Astrocyte of the spinal cord (primary cell): ENCODE results near the gene PTPRN2.

Source experiments
- DNase-seq: peaks from one replicate; pipeline ENCODE4 v3.0.0; 2011; ENCODE audit warnings: low read depth, low spot score
- H3K4me3 ChIP-seq: 2 replicates; pipeline ENCODE4 v1.5.1; 2011; ENCODE audit warnings: low read depth, mild to moderate bottlenecking, low read length, moderate library complexity
- in situ Hi-C: cut with HindIII; loops from 2 replicates; pipeline ENCODE4 v1.10.0; 2017; ENCODE audit warnings: low sequenced_read_pairs
- TF ChIP-seq, protein P1 (sequence below): IDR thresholded peaks from 2 replicates; pipeline ENCODE4 v1.5.1; 2012; ENCODE audit warnings: low read depth, mild to moderate bottlenecking, low read length, inconsistent platforms

The PTPRN2 gene

DNA sequence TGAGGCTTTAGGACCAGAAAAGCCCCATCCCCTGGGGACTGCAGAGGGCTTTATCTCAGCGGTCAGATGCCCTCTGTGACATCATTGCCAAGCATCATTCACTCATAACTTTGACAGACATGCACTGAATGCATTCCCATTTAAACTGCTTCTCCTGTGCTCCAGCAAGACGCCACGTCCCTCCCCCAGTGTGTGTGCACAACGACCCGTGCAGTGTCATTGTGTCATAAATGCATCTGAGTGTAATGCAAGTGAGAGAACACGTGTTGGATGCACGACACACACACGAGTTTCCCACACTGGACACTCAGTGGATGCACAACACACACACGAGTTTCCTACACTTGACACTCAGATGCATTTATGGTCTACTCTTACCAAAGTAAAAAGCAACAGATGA, 337.9 kb downstream of the PTPRN2 start:
- TF ChIP-seq, protein P1, sequence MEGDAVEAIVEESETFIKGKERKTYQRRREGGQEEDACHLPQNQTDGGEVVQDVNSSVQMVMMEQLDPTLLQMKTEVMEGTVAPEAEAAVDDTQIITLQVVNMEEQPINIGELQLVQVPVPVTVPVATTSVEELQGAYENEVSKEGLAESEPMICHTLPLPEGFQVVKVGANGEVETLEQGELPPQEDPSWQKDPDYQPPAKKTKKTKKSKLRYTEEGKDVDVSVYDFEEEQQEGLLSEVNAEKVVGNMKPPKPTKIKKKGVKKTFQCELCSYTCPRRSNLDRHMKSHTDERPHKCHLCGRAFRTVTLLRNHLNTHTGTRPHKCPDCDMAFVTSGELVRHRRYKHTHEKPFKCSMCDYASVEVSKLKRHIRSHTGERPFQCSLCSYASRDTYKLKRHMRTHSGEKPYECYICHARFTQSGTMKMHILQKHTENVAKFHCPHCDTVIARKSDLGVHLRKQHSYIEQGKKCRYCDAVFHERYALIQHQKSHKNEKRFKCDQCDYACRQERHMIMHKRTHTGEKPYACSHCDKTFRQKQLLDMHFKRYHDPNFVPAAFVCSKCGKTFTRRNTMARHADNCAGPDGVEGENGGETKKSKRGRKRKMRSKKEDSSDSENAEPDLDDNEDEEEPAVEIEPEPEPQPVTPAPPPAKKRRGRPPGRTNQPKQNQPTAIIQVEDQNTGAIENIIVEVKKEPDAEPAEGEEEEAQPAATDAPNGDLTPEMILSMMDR: no peak
- no peak overlapping the region for H3K4me3 ChIP-seq
- in situ Hi-C loops: no loop called here
- no peak for DNase-seq

GRCh38 chr7:158248816-158249215, 338.8 kb downstream of the PTPRN2 start:
- H3K4me3 ChIP-seq: no peak overlapping the region
- TF ChIP-seq, protein P1: no peak
- no peak for DNase-seq
- in situ Hi-C loops: no loop called here

GRCh38 chr7:158247758-158248487, 339.7 kb downstream of the PTPRN2 start:
- in situ Hi-C loops: no loop called here
- TF ChIP-seq, protein P1: no peak
- H3K4me3 ChIP-seq: no peak overlapping the region
- DNase-seq: no peak

- in situ Hi-C loops: no loop called here
- no peak for DNase-seq
Observed at GRCh38 chr7:158246960-158247673, 340.5 kb downstream of the PTPRN2 start.

GRCh38 chr7:158246272-158246959, 341.2 kb downstream of the PTPRN2 start:
- no peak for DNase-seq
- TF ChIP-seq, protein P1: no peak
- in situ Hi-C loops: no loop called here

More at GRCh38 chr7:158246960-158247673, 340.5 kb downstream of the PTPRN2 start:
- H3K4me3 ChIP-seq: no peak overlapping the region
- TF ChIP-seq, protein P1: no peak

GRCh38 chr7:158245724-158246041, 341.9 kb downstream of the PTPRN2 start:
- no peak for DNase-seq
- TF ChIP-seq, protein P1: no peak
- in situ Hi-C loops: no loop called here
- H3K4me3 ChIP-seq: no peak overlapping the region

More at GRCh38 chr7:158246272-158246959, 341.2 kb downstream of the PTPRN2 start:
- H3K4me3 ChIP-seq: no peak overlapping the region
